Stimulated activated CD8-positive, alpha-beta memory T cell treated with anti-CD3 and anti-CD28 coated beads, Interleukin-4, amount 100 ng/mL, for 4 hours (primary cell): ENCODE measurements around the gene SLC1A2.

ENCODE experiments used
- DNase-seq, 2 donors: peaks; one replicate each; pipeline ENCODE4 v3.0.0-alpha.2; 2020; ENCODE audit warnings: low read depth in 2 of 2, low spot score in 1 of 2

SLC1A2 gene

GRCh38 chr11:35305670-35306382, 113.5 kb downstream of the SLC1A2 start:
- no peak for DNase-seq

DNA sequence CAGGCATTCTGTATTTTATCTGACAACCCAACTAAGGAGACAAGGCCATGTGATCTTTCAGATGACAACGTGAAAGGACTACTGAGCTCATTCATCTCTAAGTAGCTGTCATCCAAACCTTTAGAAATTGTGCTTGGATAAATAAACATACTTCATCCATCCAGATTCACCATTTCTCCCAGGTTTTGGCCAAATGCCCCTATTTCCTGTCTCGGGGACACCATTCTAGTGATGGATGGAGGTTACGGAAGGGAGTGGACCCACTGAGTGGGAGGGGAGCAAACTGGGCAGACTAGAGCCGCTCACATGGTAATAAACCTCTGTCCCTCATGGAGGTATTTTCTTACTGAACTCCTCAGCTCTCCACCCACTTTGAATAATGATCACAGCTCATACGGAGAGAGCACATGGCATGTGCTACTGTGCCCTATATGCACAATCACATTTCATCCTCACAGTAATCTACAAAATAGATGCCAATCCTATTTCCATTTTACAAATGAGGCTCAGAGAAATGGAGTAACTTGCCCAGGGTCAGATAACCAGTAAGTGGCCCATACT, 114.4 kb downstream of the SLC1A2 start:
- DNase-seq: no peak

- no peak for DNase-seq
Observed at GRCh38 chr11:35304386-35304775, 115.0 kb downstream of the SLC1A2 start.

GRCh38 chr11:35303596-35304385, 115.6 kb downstream of the SLC1A2 start:
- no peak for DNase-seq

DNA sequence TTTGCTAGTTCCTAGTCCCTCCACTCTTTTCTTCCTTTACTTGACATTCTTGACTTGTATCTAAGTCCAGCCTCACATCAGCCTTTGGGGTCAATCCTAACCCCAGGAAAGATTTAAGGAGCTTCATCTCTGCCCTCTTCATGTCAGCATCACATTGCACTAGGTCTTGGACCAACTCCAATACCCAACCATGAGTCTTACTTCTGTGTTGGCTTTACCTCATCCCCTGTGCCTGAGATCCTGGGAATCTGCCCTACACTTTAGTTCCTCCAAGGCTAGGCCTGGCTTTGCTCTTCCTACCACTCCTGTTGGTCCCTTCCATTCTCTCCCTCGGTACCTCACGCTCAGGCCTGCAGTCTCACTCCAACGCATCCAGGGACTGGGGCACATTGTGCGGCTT, 117.0 kb downstream of the SLC1A2 start:
- no peak for DNase-seq

GRCh38 chr11:35298369-35298768, 121.0 kb downstream of the SLC1A2 start:
- no peak for DNase-seq

DNA sequence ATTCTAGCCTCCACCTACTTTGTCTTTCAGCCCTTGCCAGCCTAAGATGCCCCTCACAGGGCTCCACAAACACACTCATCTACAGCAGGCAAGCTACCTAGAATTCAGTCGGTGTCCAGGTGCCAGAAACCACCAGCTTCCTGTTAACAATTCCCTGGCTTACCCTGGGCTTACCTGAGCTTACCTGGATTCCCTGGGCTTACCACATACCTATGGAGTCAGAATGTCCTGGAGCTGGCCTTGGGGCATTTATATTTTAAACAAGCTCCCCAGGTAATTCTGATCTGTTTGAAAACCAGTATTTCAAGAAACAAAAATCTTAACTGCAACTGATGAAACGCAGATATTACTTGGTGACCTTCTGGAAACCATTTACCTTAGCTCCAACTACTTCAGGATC, 123.6 kb downstream of the SLC1A2 start:
- no peak for DNase-seq

- DNase-seq: no peak
Observed at GRCh38 chr11:35293699-35294098, 125.7 kb downstream of the SLC1A2 start.

DNA sequence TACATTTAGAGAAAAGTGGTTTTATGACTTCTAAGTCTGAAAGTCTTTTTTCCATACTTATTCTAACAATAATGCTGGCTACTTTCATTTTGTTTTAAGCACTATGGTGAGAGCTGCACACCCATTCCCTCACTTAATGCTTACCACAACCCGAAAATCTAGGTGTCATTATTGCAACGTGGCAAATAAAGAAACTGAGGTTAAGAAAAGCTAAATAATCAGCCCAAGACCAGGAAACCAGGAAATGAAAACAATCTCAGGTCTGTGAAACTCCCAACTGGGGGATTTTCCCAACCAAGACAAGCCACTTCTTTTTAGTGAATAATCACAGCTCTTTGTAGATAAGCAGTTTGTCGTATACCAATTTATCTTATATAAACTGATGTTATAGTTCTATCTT, 126.3 kb downstream of the SLC1A2 start:
- no peak for DNase-seq

DNA sequence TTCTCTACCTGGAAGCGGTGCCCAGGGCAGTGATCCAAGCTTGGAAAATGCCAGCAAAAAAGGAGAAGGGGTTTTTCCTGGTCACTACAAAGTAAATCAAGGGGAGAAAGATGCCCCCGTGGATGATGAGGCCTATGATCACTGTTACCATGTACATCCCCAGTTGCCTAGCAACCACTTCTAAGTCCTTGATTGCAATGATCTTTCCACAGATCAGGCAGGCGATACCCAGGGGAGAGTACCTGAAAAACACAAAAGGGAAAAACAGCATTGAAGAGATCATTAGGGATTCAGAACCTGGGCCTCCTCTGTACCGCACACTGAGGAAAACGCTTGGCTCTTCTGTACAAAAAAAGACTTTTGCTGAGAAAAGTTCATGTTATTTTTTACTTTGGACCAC, 127.1 kb downstream of the SLC1A2 start:
- no peak for DNase-seq

DNA sequence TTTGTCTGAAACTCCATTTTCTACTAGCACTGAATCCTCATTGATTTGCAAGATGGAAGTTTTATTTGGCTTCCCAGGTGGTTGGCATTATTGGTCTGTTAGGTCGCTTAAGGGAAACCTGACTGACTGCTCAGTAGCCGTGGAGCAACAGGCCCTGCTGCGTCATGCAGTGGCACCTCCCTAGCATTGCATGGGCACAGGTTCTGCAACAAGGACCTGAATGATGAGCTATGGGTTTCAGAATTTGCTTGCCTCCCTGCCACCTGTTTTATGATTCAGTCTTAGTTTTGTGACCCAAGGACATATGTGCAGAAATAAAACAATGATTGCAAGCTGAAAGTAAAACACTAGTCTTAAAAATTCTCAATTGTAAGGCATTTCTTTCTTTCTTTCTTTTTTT, 128.5 kb downstream of the SLC1A2 start:
- DNase-seq: no peak

- DNase-seq: no peak
Observed at GRCh38 chr11:35289821-35290220, 129.5 kb downstream of the SLC1A2 start.

- DNase-seq: no peak
Observed at GRCh38 chr11:35288817-35289541, 130.4 kb downstream of the SLC1A2 start.

- DNase-seq: no peak
Observed at GRCh38 chr11:35288309-35288708, 131.0 kb downstream of the SLC1A2 start.

GRCh38 chr11:35287344-35287890, 131.9 kb downstream of the SLC1A2 start:
- no peak for DNase-seq

GRCh38 chr11:35286126-35286525, 133.2 kb downstream of the SLC1A2 start:
- no peak for DNase-seq

GRCh38 chr11:35285471-35285870, 133.9 kb downstream of the SLC1A2 start:
- DNase-seq: no peak

DNA sequence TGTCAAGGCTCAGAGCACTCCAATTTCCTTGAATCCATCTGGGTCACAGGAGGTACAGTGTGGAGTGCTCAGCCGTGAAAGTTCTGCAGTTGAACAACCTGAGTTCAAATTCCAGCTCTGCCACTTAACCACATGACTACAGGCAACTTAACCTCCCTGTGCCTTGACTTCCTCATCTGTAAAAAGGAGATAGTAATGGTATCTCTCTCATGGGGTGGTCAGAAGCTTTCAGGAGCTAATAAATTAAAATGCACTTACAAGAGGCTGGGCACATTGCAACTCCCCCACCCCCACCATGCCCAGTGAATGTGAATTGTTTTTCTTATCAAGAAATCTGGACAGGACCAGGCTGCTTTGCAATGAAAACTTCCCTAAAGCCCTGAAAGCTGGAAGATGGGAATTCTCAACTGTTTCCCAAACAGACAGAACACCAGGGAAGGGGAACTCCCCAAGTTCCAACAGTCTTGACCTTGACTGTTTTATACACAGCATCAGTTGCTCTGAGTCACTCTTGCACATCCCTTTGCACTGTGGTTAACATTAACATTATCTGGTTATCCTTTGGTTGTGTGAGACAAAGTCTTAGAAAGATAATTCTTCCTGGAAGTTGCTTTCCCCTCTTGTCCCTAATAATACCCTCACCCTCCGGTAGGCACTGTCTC, 137.0 kb downstream of the SLC1A2 start:
- no peak for DNase-seq

DNA sequence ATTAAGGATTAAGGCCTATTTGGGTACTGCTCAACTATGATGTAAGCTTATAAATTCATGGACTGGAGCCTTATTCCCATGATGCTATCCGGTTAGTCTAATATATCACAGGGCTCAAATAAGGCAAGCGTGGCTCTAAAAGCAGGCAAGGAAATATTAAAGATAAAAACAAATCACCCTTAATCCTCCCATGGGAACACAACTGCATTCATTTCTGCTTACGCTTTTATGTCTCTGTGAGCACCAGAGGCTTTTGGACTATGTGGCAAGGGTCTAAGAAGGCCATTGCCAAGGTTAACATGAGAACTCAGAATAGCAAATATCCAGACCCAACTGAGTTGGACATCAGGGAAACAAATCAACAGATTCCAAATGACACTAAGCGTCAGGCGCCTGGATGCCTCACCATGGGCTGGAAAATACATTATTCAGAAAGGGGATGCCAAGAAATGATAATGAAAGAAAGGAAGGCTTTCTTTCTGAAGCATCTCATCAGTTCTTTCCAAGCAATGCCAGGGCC, 138.1 kb downstream of the SLC1A2 start:
- DNase-seq: no peak

- DNase-seq: no peak
Observed at GRCh38 chr11:35280727-35281126, 138.6 kb downstream of the SLC1A2 start.

- no peak for DNase-seq
Observed at GRCh38 chr11:35277827-35278226, 141.5 kb downstream of the SLC1A2 start.
